Activated CD4-positive, CD25-positive, alpha-beta regulatory T cell treated with anti-CD3 and anti-CD28 coated beads, Interleukin-2, amount 50 U/mL, for 16 hours (primary cell): ENCODE results near the gene NQO2.
"Not testable (repeated sequence)": the region's sequence is repeated elsewhere in the genome, so short reads cannot be mapped to it uniquely, and the experiment has no call there.

ENCODE experiments used
- DNase-seq: peaks from one replicate; pipeline ENCODE4 v3.0.0-alpha.2; 2020; ENCODE audit warnings: low read depth, low spot score

Gene NQO2

GRCh38 chr6:2970034-2970685, 29.5 kb upstream of the NQO2 start:
- DNase-seq, result no peak

- no peak for DNase-seq
Measured at GRCh38 chr6:2970753-2971419, 28.8 kb upstream of the NQO2 start.

- DNase-seq, result no peak
Measured at GRCh38 chr6:2971420-2972218, 28.1 kb upstream of the NQO2 start, which contains the start of gene SERPINB6. SERPINB6 (minus strand) TSS chr6:2971567; CDS start chr6:2959332, 12,235 bp downstream.

GRCh38 chr6:2972219-2972487, 27.5 kb upstream of the NQO2 start:
- not testable (repeated sequence) for DNase-seq

GRCh38 chr6:2972685-2973084, 27.0 kb upstream of the NQO2 start:
- not testable (repeated sequence) for DNase-seq

- not testable (repeated sequence) for DNase-seq
Measured at GRCh38 chr6:2973180-2973579, 26.5 kb upstream of the NQO2 start.

- DNase-seq, result no peak
Measured at GRCh38 chr6:2973676-2974075, 26.0 kb upstream of the NQO2 start.

- no peak for DNase-seq
Measured at GRCh38 chr6:2976060-2976459, 23.6 kb upstream of the NQO2 start.

GRCh38 chr6:2976571-2977085, 23.1 kb upstream of the NQO2 start:
- DNase-seq, result no peak

GRCh38 chr6:2977290-2977689, 22.4 kb upstream of the NQO2 start:
- DNase-seq, result no peak

GRCh38 chr6:2977799-2978590, 21.7 kb upstream of the NQO2 start:
- no peak for DNase-seq

- no peak for DNase-seq
Measured at GRCh38 chr6:2978923-2979322, 20.8 kb upstream of the NQO2 start.

- no peak for DNase-seq
Measured at GRCh38 chr6:2979819-2980464, 19.8 kb upstream of the NQO2 start.

GRCh38 chr6:2980465-2980855, 19.2 kb upstream of the NQO2 start:
- no peak for DNase-seq

GRCh38 chr6:2982426-2983117, 17.1 kb upstream of the NQO2 start:
- DNase-seq, result no peak

- DNase-seq, result no peak
Measured at GRCh38 chr6:2984738-2985406, 14.8 kb upstream of the NQO2 start.

GRCh38 chr6:2986722-2987221, 12.9 kb upstream of the NQO2 start:
- no peak for DNase-seq

- DNase-seq, result no peak
Measured at GRCh38 chr6:2988094-2988425, 11.6 kb upstream of the NQO2 start.

- peak; percentile 47 for DNase-seq
Measured at GRCh38 chr6:2988426-2989331, 11.0 kb upstream of the NQO2 start.
